OCI-LY3 (cell line): ENCODE measurements around the gene MFN2.

Experiments used
- EZH2phosphoT487 ChIP-seq: fragments of 200-600 bp; shearing (Covaris generic); IDR thresholded peaks from 2 replicates; pipeline ENCODE4 v1.6.1; 2018; ENCODE audit warnings: antibody characterized with exemption, mixed run types, low read depth
- TF ChIP-seq, protein P1 (sequence below): fragments of 200-600, 300-600 bp; sonication (generic); IDR thresholded peaks from 2 replicates; pipeline ENCODE4 v1.5.1; 2014; ENCODE audit warnings: antibody characterized with exemption, low read length, low read depth

- TF ChIP-seq, protein P1, sequence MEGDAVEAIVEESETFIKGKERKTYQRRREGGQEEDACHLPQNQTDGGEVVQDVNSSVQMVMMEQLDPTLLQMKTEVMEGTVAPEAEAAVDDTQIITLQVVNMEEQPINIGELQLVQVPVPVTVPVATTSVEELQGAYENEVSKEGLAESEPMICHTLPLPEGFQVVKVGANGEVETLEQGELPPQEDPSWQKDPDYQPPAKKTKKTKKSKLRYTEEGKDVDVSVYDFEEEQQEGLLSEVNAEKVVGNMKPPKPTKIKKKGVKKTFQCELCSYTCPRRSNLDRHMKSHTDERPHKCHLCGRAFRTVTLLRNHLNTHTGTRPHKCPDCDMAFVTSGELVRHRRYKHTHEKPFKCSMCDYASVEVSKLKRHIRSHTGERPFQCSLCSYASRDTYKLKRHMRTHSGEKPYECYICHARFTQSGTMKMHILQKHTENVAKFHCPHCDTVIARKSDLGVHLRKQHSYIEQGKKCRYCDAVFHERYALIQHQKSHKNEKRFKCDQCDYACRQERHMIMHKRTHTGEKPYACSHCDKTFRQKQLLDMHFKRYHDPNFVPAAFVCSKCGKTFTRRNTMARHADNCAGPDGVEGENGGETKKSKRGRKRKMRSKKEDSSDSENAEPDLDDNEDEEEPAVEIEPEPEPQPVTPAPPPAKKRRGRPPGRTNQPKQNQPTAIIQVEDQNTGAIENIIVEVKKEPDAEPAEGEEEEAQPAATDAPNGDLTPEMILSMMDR, result no peak
- no peak for TF ChIP-seq EZH2phosphoT487
Measured at GRCh38 chr1:12028248-12028647, 48.0 kb downstream of the MFN2 start.
